Spleen (tissue), 11 donors: ENCODE data around the gene LCN10. TPM values are rescaled to one million over a fixed set of nuclear protein-coding genes. Genes with fewer than 3 reads are reported as not detected.

Source experiments
- DNase-seq: peaks from one replicate; pipeline ENCODE4 v3.0.0-alpha.2; 2020
- H3K27ac ChIP-seq, 8 donors: fragments of 200-600 bp; sonication (generic) in 7 of 8; 1 replicate in 4 of 8; 2 replicates in 4 of 8; pipeline versions ENCODE4 v1.5.0 to v1.8.0; 2016 to 2021; ENCODE audit warnings: inconsistent platforms in 4 of 8, mild to moderate bottlenecking in 4 of 8, moderate library complexity in 1 of 8
- H3K27me3 ChIP-seq, 7 donors: fragments of 200-600 bp; sonication (generic) in 6 of 7; replicated peaks in 1 of 7; 1 replicate in 4 of 7; 2 replicates in 3 of 7; pipeline versions ENCODE4 v1.5.0 to v1.8.0; 2016 to 2021; ENCODE audit warnings: inconsistent platforms in 3 of 7, mild to moderate bottlenecking in 1 of 7
- H3K36me3 ChIP-seq, 6 donors: fragments of 200-600 bp; sonication (generic) in 5 of 6; 1 replicate in 4 of 6; 2 replicates in 2 of 6; pipeline versions ENCODE4 v1.5.0 to v1.8.0; 2016 to 2021; ENCODE audit warnings: inconsistent platforms in 2 of 6
- H3K4me1 ChIP-seq, 6 donors: fragments of 200-600 bp; sonication (generic) in 5 of 6; 1 replicate in 3 of 6; 2 replicates in 3 of 6; pipeline versions ENCODE4 v1.5.0 to v1.8.0; 2016 to 2021; ENCODE audit warnings: inconsistent platforms in 3 of 6
- H3K4me3 ChIP-seq, 8 donors: fragments of 200-600 bp; sonication (generic) in 7 of 8; 1 replicate in 4 of 8; 2 replicates in 4 of 8; pipeline versions ENCODE4 v1.5.0 to v1.8.0; 2016 to 2021; ENCODE audit warnings: inconsistent platforms in 4 of 8, mild to moderate bottlenecking in 4 of 8, moderate library complexity in 2 of 8
- H3K9me3 ChIP-seq, 8 donors: fragments of 200-600 bp; sonication (generic) in 7 of 8; 1 replicate in 4 of 8; 2 replicates in 4 of 8; pipeline versions ENCODE4 v1.5.0 to v1.8.0; 2016 to 2021; ENCODE audit warnings: inconsistent platforms in 4 of 8
- POLR2A ChIP-seq, 3 donors: fragments of 450-650 bp; IDR thresholded peaks; one replicate each; pipeline ENCODE4 v1.5.1; 2017; ENCODE audit warnings: antibody characterized with exemption in 3 of 3, mild to moderate bottlenecking in 1 of 3
- POLR2AphosphoS5 ChIP-seq, 3 donors: sonication (generic); formaldehyde crosslinking; IDR thresholded peaks; one replicate each; pipeline ENCODE4 v1.5.1; 2017; ENCODE audit warnings: antibody characterized with exemption in 3 of 3
- WGBS, 5 donors: extraction: QIAGEN DNeasy Blood & Tissue Kit in 3 of 5; methylation state at CpG; one replicate each; pipeline versions ENCODE4 v1.1.5 to v1.1.7; 2013 to 2018; 5-methylcytosine and 5-hydroxymethylcytosine counted together
- intact Hi-C: fragments of 100-400 bp; cut with DNase I; formaldehyde crosslinking; loops from one replicate; pipeline ENCODE4 v1.15.0; 2023; ENCODE audit warnings: low total_unique reads
- polyA plus RNA-seq, 3 donors: library from polyadenylated mRNA; stranded (reverse); fragments of 200-250 nt; gene quantifications; one replicate each; pipeline ENCODE4 v1.2.1, GENCODE V29; 2013
- total RNA-seq, 7 donors: library from RNA; depleted of rRNA in 3 of 7; stranded (reverse); fragments of >200 nt in 3 of 7; fragmentation: NEBNext Ultra II Directional in 4 of 7; extraction: Animal tissue kit (Norgen Biotek cat#: 25700) in 4 of 7; gene quantifications; one replicate each; pipeline versions ENCODE4 v1.1.0 to v1.2.1, GENCODE V29; 2016 to 2021
- TF ChIP-seq, protein P1 (sequence below), 11 experiments: fragments of 200-600 bp in 7 of 11; fragments of 450-650 bp in 4 of 11; sonication (generic) in 4 of 11; IDR thresholded peaks in 8 of 11; conservative IDR thresholded peaks in 3 of 11; 1 replicate in 7 of 11; 2 replicates in 4 of 11; pipeline versions ENCODE4 v1.4.0 to v1.8.0; 2016 to 2021; ENCODE audit warnings: antibody characterized with exemption in 11 of 11, inconsistent platforms in 4 of 11, mild to moderate bottlenecking in 1 of 11
- donor health status: healthy with polysubstance abuse.
- donor health status: DM: no; HTN: no; CAD: no; lungs with moderate emphysema.
- donor health status: DM: no; HTN: no; CAD: no.
- donor health status: Bipolar disorder and iron deficiency.
- donor health status: healthy.
- donor health status: DM: no; HTN: no; CAD: no.
- donor health status: DM: yes; HTN: yes; CAD: no.

The LCN10 gene
- total and polyA plus RNA-seq, 10 donors, result 7.2 to 41.3 (median 15.8) TPM

DNA sequence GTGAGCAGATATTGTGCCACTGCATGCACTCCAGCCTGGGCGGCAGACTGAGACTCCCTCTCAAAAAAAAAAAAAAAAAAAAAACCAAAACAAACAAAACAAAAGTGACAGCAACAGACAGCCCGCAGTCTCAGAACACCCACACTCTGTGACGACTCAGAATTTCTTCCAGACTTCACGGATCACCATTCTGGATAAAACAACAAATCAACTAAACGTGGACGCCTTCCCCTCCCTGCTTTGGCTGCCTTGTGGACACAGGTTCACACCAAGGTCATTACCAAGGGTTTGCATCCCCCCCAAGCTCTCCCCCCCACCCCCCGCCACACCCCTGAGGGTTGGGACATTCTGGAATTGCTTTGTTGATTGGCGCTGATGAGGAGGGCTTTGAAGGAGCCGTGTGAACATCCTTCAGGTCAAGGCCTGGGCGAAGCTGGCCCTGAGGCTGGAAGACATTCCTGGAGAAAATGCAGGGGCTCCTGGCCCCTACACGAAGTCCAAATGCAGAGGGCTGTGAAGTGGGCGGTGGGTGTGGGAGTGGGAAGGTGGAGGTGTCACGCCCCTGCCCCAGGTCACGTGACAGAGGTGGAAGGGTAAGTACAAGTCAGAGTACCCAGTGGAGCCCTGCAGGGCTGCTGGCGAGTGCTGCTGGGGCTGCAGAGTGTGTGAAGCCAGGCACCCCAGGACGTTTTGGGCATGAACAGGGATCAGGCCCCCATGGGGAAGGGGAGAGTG lies 10.1 kb downstream of the LCN10 start:
- no peak for DNase-seq
- WGBS, 5 donors, result 70 to 83% (median 81%) methylated on average over 16 of the region's 16 CpGs
- Histone ChIP-seq H3K9me3 (no peaks in the 10 kb centered on the region), H3K36me3 (no peaks in the 10 kb centered on the region), H3K4me1 (peaks cover 5 to 21% (median 15%) of the 10 kb centered on the region in 6 donors), H3K27ac (no peak overlapping the region), H3K27me3 (peaks cover 0 to 10% (median 0%) of the 10 kb centered on the region in 7 donors), H3K4me3 (no peak overlapping the region)
- intact Hi-C loops, result no loop called here
- TF ChIP-seq, protein P1, sequence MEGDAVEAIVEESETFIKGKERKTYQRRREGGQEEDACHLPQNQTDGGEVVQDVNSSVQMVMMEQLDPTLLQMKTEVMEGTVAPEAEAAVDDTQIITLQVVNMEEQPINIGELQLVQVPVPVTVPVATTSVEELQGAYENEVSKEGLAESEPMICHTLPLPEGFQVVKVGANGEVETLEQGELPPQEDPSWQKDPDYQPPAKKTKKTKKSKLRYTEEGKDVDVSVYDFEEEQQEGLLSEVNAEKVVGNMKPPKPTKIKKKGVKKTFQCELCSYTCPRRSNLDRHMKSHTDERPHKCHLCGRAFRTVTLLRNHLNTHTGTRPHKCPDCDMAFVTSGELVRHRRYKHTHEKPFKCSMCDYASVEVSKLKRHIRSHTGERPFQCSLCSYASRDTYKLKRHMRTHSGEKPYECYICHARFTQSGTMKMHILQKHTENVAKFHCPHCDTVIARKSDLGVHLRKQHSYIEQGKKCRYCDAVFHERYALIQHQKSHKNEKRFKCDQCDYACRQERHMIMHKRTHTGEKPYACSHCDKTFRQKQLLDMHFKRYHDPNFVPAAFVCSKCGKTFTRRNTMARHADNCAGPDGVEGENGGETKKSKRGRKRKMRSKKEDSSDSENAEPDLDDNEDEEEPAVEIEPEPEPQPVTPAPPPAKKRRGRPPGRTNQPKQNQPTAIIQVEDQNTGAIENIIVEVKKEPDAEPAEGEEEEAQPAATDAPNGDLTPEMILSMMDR (IDR thresholded peaks at IDR 0.05 in 8 of 11, conservative IDR thresholded peaks at IDR 0.05 in 3 of 11), result no peak
- TF ChIP-seq POLR2AphosphoS5 (IDR thresholded peaks at IDR 0.05), result no peak
- TF ChIP-seq POLR2A (IDR thresholded peaks at IDR 0.05), result no peak

DNA sequence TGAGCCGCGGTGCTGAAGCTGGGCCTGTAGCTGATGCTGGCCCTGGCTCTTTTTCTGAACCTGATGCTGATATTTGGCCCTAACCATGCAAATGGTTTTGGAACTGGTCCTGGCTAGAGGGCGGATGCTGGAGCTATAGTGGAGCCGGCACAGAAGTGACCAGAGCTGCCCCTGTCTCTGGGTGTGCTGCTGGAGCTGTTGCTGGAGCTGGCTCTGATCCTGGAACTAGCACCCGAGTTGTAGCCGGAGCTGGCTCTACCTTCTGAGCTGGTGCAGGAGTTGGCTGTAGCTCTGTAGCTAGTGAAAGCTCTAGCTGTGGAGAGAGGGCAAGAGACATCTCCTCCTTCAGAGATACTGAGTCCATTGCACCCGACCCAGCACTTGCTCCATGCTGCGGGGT lies 12.8 kb downstream of the LCN10 start:
- no peak for DNase-seq
- H3K27me3 ChIP-seq, result peaks cover 0 to 10% (median 0%) of the 10 kb centered on the region in 7 donors
- H3K36me3 ChIP-seq, result peaks cover 0 to 19% (median 13%) of the 10 kb centered on the region in 6 donors
- no peak overlapping the region for H3K4me3 ChIP-seq
- H3K27ac ChIP-seq, result no peak overlapping the region
- intact Hi-C loops, result no loop called here
- TF ChIP-seq POLR2A (IDR thresholded peaks at IDR 0.05) (no peak), POLR2AphosphoS5 (IDR thresholded peaks at IDR 0.05) (no peak)
- TF ChIP-seq, protein P1 (IDR thresholded peaks at IDR 0.05 in 8 of 11, conservative IDR thresholded peaks at IDR 0.05 in 3 of 11), result no peak
- no peaks in the 10 kb centered on the region for H3K9me3 ChIP-seq
- 92 to 97% (median 95%) methylated on average over 6 to 8 of the region's 8 CpGs for WGBS, 5 donors
- peaks cover 17 to 48% (median 40%) of the 10 kb centered on the region in 6 donors for H3K4me1 ChIP-seq

DNA sequence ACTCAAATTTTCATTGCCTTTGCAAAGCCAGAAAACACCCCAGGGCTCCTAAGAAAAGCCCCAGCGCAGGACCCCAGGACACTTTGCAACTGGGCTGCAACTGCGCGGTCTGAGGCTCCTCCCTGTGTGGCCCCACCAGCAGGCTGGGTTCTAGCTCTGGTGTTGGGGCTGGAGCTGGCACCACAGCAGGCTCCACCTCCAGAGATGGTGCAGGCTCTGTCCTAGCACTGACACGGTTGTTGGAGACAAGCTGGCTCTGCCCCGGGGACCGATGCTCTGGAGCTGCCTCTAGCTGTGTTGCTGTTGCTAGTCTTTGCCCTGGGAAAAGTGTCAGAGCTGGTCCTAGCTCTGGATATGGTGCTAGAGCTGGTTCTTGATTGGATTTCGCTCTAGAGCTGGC lies 13.6 kb downstream of the LCN10 start:
- 72 to 88% (median 82%) methylated on average over 2 to 7 of the region's 7 CpGs; no CpG with 5 or more reads in 1 of the 5 donors for WGBS, 5 donors
- peaks cover 0 to 27% (median 21%) of the 10 kb centered on the region in 6 donors for H3K36me3 ChIP-seq
- H3K27me3 ChIP-seq, result peaks cover 0 to 10% (median 0%) of the 10 kb centered on the region in 7 donors
- H3K4me3 ChIP-seq, result peak overlapping the region; percentile 77 to 97 (median 88)
- TF ChIP-seq, protein P1 (IDR thresholded peaks at IDR 0.05 in 8 of 11, conservative IDR thresholded peaks at IDR 0.05 in 3 of 11), result no peak
- TF ChIP-seq POLR2AphosphoS5 (IDR thresholded peaks at IDR 0.05), result no peak
- no peak for TF ChIP-seq POLR2A (IDR thresholded peaks at IDR 0.05)
- no peak for DNase-seq
- no peaks in the 10 kb centered on the region for H3K9me3 ChIP-seq
- intact Hi-C loops, result no loop called here
- peak overlapping the region in 1 of 8 donors; percentile 87 for H3K27ac ChIP-seq
- peaks cover 17 to 55% (median 46%) of the 10 kb centered on the region in 6 donors for H3K4me1 ChIP-seq

DNA sequence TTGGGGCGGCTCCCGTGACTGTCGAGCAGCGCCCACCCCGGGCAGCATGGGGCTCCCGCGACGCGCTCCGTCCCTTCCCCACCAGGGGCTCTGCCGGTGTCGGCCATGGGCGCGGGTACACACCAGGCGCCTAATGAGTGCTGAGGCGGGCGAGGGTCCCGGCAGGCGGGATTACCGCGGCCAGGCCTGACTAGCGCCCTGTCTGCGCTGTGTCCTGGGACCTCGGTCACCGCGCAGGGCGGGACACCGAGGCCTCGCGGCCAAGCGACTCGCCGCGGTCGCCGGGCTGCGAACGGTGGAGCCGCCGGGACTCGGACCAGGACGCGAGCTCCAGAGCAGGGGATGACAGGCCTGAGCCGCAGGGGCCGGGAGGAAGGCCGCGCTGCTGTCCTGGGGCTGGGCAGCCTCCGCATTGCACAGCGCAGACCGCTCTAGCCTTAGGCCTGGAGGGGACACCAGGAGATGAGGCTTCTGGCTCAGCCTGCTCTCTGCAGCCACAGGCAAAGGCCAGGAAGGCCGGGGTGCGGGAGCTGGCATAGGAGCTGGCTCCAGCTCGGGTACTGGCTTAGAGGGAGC lies 14.1 kb downstream of the LCN10 start:
- H3K27me3 ChIP-seq, result peaks cover 0 to 10% (median 0%) of the 10 kb centered on the region in 7 donors
- no peaks in the 10 kb centered on the region for H3K9me3 ChIP-seq
- WGBS, 5 donors, result 3 to 13% (median 4%) methylated on average over 28 to 53 of the region's 53 CpGs
- H3K4me1 ChIP-seq, result peaks cover 17 to 60% (median 49%) of the 10 kb centered on the region in 6 donors
- H3K4me3 ChIP-seq, result peak overlapping the region; percentile 77 to 97 (median 88)
- intact Hi-C loops, result no loop called here
- no peak for DNase-seq
- TF ChIP-seq POLR2A (IDR thresholded peaks at IDR 0.05) (no peak), POLR2AphosphoS5 (IDR thresholded peaks at IDR 0.05) (no peak)
- TF ChIP-seq, protein P1 (IDR thresholded peaks at IDR 0.05 in 8 of 11, conservative IDR thresholded peaks at IDR 0.05 in 3 of 11), result no peak
- peak overlapping the region in 6 of 8 donors; percentile 11 to 90 (median 85) for H3K27ac ChIP-seq
- H3K36me3 ChIP-seq, result peaks cover 4 to 32% (median 26%) of the 10 kb centered on the region in 6 donors
